Stimulated activated CD4-positive, alpha-beta T cell treated with anti-CD3 and anti-CD28 coated beads, Interleukin-1b, Interleukin-23, amount 100 ng/mL, for 1 hour (primary cell): ENCODE data around the gene KDM5C.
"Not testable (repeated sequence)": the region's sequence is repeated elsewhere in the genome, so short reads cannot be mapped to it uniquely, and the experiment has no call there.

Source experiments
- DNase-seq, 2 donors: peaks; one replicate each; pipeline ENCODE4 v3.0.0-alpha.2; 2020; ENCODE audit warnings: low read depth in 2 of 2

The KDM5C gene

DNA sequence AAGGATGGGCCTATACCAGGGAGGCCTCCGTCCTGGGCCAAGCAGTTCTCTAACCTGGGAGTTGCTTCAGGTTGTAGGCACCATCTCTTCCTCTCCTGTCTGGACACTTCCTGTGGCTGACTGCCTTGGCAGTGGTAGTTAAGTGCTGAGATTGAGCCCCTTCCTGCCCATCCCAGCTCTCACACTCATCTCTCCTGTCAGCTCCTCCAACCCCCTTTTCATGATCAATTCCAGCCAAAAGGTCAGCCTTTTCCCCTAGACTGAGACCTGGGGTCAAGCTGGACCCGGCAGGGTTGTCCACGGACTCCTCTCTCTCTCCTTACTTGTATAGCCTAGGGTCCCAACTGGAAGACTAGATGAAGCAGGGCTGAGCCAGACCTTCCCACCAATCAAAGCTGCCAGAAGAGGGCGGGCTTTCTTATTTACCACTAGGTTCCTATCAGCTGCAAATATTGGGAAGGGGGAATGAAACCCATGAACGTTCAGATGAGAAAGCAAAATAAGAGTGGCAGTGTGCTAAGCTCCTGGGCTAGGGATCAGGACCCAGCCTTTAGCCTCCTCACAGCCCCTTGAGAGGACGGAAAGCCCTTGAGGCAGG lies 34.5 kb downstream of the KDM5C start:
- no peak for DNase-seq

DNA sequence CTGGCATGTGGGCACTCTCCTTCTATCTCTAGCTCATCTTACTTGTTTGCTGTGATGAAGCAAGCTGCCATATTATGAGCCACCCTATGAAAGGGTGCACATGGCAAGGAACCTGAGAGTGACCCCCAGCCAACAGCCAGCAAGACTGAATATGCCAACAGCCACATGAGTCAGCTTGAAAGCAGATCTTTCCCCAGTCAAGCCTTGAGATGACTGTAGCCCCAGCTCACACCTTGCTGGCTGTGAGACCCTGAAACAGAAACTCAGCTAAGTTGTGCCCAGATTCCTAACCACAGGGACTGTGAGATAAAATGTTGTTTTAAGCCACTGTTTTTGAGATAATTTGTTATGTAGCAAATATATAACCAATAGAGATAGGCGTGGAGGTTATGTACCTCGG lies 36.2 kb downstream of the KDM5C start:
- no peak for DNase-seq

DNA sequence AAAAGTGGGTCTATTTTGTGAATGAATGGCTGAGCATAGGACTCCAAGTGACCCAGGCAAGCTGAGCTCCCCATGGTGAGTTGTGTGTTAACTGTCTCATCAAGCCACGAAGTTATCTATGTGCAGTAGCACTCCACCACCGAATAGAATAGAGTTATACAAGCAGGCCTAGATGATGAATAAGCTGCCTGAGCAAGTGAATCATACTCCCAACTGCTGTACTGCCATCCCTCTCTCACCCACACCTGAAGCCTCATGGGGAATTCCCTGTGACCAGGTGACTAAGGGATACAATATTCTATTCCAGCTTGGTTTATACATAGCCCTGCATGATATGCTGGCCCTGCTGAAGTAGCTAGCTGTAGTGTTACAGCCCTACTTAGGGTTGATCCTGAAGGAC lies 38.7 kb downstream of the KDM5C start:
- DNase-seq = no peak

DNA sequence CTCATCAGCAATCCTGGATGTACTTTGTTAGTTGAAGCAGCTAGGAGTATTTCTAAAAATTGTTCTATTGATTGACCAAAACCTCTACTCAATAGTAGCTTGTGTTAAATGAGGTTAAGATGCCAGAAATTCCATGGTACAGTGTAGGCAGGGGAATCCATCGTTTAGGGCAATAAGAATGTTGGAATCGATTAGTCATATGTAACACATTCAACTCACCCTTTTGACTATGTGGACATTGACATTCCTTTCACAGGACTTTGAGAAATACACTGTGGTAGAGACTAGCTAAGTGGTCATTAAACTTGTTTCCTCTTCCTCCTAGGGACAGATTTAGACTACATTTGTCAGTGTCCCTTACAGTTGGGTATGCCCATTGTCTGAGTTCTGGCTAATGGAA lies 40.2 kb downstream of the KDM5C start:
- no peak for DNase-seq

DNA sequence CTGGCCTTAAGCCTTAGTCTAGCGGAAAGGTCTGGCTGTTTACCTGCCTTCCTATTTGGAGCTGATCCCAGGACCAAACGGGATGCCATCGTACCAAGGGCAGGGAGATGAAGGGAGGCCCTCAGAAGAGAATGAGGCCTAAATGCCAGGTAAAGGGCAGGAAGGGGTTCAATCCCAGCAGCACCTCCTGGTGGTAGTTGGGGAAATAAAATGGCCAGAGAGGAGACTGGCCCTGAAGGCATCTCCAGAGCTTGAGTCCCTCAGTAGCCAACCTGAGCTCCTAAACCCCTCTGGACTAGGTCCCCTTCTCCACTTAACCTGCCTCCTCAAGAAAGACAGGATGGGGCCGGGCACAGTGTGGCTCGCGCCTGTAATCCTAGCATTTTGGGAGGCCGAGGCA lies 53.7 kb downstream of the KDM5C start:
- no peak for DNase-seq

DNA sequence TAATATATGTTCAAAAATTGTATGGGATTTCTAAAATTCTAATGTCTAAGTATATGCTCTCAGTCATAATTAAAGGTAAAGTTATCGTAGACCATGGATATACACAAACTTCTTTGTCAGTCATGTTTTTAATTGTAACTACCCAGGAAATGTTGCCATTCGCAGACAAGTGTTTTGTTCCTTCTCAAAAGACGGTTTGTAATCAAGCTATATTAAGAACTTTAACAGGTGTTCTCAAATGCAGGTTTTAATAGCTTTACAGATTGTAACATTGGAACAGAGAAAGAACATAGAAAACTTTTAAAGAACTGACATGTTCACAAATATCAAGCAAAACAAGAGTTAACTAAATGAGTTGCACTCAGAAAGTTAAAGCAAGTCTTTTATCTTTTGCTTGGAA lies 58.9 kb downstream of the KDM5C start:
- no peak for DNase-seq

DNA sequence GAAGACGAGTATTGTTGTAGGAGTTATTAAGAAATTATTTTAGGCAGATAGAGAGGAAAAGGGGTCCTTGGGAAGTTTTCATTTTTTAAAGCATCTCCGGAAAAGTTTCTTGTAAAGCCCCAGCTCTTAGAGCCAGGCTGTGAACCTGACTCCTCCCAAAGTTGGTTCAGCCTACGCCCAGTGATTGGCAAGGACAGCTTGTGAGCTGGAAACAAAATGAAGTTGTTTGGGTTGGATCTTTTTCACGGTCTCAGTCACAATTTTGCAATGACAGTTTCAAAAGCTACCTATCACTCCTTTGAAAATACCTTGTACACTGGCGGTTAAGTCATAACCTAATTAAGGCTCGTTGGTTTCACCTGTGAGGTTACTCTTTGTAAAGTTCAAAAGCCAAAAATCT lies 60.4 kb downstream of the KDM5C start:
- not testable (repeated sequence) for DNase-seq

DNA sequence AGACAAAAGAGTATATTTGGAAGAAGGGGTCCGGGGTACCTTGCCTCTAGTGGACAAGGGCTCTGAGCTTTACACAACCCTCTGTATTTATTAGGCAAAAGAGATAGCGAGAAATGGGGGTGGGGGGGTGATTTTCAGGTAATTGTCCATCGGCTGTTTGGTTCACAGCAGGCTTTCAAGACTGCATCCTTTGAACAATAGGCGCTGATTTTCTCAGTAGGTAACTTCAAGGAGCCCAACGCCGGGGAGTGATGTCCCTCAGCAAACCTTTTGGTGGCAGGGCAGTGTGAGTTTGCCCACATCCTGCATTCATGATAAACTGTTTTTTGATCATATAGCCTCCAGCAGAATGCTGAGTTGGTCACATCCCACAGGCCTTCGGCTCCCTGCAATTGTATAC lies 61.6 kb downstream of the KDM5C start:
- DNase-seq = no peak

DNA sequence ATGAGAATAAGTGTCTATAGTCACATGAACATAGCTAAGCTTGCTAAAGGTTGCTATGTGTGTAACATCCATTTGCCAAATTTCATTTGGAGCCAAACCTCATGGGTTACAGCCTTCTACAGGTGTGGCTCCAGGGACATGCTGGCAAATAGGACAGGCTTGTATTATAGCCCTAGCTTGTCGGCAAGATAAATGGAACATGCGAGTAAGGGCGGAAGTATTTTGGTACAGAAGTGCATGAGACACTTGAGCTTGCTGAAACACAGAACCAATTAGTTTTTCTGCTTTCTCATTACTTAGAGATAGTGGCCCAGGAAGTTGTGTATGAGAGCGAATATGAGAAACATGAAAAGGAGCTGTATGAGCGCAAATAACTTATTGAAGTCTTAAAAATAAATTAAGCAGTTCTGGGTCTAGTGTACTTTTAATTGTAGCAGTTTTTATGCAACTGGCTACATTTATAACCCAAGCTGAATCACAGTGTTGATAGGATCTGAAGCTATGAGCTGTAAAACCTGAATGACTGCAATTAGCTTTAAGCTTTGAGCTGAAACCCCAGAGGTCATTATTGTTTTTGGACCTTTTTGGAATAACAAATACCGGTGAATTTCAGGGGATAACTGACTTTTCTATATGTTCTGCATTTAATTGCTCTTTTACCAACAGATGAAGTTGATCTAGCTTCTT lies 64.6 kb downstream of the KDM5C start:
- DNase-seq = no peak

DNA sequence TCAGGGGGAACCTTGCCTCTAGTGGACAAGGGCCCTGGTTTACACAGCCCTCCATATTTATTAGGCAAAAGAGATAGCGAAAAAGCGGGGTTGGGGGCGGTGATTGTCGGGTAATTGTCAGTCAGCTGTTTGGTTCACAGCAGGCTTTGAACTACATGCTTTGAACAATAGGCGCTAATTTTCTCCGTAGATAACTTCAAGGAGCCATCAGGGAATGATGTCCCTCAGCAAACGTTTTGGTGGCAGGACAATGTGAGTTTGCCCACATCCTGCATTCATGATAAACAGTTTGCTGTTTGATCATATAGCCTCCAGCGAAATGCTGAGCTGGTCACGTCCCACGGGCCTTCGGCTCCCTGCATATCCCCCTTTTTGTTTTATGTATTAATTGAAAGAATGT lies 65.8 kb downstream of the KDM5C start:
- no peak for DNase-seq

DNA sequence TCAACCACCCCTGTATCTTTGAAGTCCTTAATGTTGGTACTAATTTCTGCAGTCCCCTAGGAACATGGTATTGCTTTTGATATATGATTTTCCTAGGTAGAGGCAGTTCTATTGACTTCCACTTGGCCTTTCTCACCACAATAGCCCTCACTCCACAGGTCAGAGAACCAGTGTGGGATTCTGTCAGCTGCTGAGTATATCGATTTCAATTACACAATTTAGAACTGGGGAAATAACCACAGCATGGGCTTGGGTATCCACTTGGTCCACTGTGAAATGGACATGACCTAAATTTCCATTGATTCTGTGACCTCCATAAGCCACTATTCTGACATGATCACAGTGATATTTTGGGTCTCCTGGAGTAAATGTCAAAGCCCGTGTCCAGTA lies 68.8 kb downstream of the KDM5C start:
- no peak for DNase-seq

DNA sequence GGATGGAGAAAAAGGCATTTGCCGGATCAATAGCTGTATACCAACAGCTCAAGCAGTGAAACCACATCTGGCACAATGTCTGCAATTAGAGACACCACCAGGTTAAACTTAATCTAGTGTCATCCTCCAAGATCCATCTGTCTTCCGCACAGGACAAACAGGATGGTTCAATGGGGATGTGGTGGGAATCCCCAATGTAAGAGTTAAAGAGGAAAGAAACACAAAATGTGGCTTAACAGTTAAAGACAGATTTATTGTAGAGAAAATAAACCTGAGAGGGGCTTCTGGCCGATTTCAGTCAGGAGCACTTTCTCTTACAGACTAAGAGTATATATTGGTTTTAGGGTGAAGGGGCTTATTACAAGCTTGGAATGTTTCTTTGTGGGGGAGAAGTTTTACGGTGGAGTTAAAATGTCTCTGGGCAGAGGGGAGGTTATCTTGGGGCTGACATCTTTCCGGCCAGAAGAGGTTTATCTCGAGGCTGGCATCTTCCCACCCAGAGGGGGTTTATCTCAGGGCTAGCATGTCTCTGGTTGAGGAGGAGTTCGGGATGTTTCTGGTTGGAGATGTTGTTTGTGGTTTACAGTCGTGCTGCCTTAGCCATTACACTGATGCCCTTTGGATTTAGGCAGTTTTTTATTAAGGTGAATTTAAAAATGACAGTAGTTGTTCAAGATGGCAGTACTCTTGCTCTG lies 69.3 kb downstream of the KDM5C start:
- DNase-seq = no peak

DNA sequence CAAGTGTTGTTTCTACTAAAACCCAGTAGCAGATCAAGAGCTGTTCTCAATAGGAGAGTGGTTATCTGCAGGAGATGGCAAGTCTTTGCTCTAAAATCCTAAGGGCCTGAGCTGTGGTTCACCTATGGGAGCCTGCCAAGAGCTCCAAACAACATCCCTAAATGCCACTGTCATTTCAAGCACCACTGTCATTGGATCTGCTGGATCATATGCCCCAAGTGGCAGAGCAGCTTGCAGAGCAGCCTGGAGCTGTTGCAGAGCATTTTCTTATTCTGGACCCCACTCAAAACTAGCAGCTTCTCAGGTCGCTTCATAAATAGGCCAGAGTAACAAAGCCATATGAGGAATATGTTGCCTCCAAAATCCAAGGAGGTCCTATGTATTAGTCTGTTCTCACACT lies 71.4 kb downstream of the KDM5C start:
- DNase-seq = no peak
